HEK293 (cell line): ENCODE results near the gene APOL4.

Experiments used
- CTCF ChIP-seq: fragments of 450-650 bp; formaldehyde crosslinking; IDR thresholded peaks from 2 replicates; pipeline ENCODE4 v1.5.1; 2016; ENCODE audit warnings: missing biosample characterization, missing genetic modification characterization
- ZNF184 ChIP-seq: fragments of 450-650 bp; IDR thresholded peaks from 2 replicates; pipeline ENCODE4 v1.5.1; 2018; ENCODE audit warnings: missing biosample characterization, mild to moderate bottlenecking, missing genetic modification characterization
- ZNF530 ChIP-seq: fragments of 450-650 bp; formaldehyde crosslinking; IDR thresholded peaks from 2 replicates; pipeline ENCODE4 v1.5.1; 2016; ENCODE audit warnings: low read depth, missing biosample characterization, missing genetic modification characterization

DNA sequence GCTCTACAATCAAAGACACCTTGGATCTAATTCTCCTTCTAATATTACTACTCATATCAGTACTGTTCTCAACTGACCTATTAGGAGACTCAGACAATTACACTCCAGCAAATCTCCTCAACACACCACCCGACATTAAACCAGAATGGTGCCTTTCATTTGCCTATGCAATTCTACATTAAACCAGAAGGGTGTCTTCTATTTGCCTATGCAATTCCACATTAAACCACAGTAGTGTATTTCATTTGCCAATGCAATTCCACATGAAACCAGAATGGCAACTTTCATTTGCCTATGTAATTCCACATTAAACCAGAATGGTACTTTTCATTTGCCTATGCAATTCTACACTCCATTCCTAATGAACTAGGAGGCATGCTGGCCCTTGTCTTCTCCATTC, 25.7 kb downstream of the APOL4 start:
- TF ChIP-seq CTCF (tag by site-specific recombination), result no peak
- TF ChIP-seq ZNF530, result no peak
- TF ChIP-seq ZNF184 (tag by site-specific recombination), result no peak
